Mesendoderm (in vitro differentiated cells): Measurements from ENCODE around the gene ALG14.
A peak's percentile ranks its signal among the peaks of the same experiment; 100 is the strongest.

Experiments used
- DNase-seq: peaks from one replicate; pipeline ENCODE4 v3.0.0; 2013
- H2AK5ac ChIP-seq: 2 replicates; pipeline ENCODE4 v1.6.1; 2013; ENCODE audit warnings: low read length, inconsistent platforms
- H2BK120ac ChIP-seq: 2 replicates; pipeline ENCODE4 v1.6.1; 2013; ENCODE audit warnings: low read depth, mild to moderate bottlenecking, low read length, moderate library complexity, mixed read lengths
- H2BK15ac ChIP-seq: replicated peaks from 2 replicates; pipeline ENCODE4 v1.6.1; 2013; ENCODE audit warnings: low read depth, mild to moderate bottlenecking, moderate library complexity
- H2BK5ac ChIP-seq: 2 replicates; pipeline ENCODE4 v1.6.1; 2013; ENCODE audit warnings: low read length, inconsistent platforms
- H3K18ac ChIP-seq: 2 replicates; pipeline ENCODE4 v1.6.1; 2013; ENCODE audit warnings: mild to moderate bottlenecking, low read length, mixed read lengths
- H3K23ac ChIP-seq: one replicate; pipeline ENCODE4 v1.6.1; 2013; ENCODE audit warnings: low read length
- H3K27ac ChIP-seq: 2 replicates; pipeline ENCODE4 v1.5.1; 2013; ENCODE audit warnings: low read depth, mild to moderate bottlenecking, inconsistent platforms, low read length, moderate library complexity
- H3K27me3 ChIP-seq: 2 replicates; pipeline ENCODE4 v1.6.1; 2013; ENCODE audit warnings: low read length, control low read depth, mild to moderate bottlenecking, inconsistent platforms; ENCODE audit not compliant: insufficient read depth, poor library complexity
- H3K36me3 ChIP-seq: 2 replicates; pipeline ENCODE4 v1.6.1; 2013; ENCODE audit warnings: low read length, inconsistent platforms; ENCODE audit not compliant: control insufficient read depth, insufficient read depth
- H3K4ac ChIP-seq: one replicate; pipeline ENCODE4 v1.6.1; 2013; ENCODE audit warnings: low read depth, mild to moderate bottlenecking, low read length, moderate library complexity
- H3K4me1 ChIP-seq: 2 replicates; pipeline ENCODE4 v1.6.1; 2013; ENCODE audit warnings: low read depth, low read length, inconsistent platforms; ENCODE audit not compliant: control insufficient read depth
- H3K4me2 ChIP-seq: 2 replicates; pipeline ENCODE4 v1.6.1; 2013; ENCODE audit warnings: low read length
- H3K4me3 ChIP-seq: 2 replicates; pipeline ENCODE4 v1.5.1; 2013; ENCODE audit warnings: mild to moderate bottlenecking, low read length
- H3K56ac ChIP-seq: one replicate; pipeline ENCODE4 v1.6.1; 2013; ENCODE audit warnings: low read length
- H3K79me1 ChIP-seq: 2 replicates; pipeline ENCODE4 v1.6.1; 2013; ENCODE audit warnings: low read length, inconsistent platforms
- H3K79me2 ChIP-seq: 2 replicates; pipeline ENCODE4 v1.6.1; 2013; ENCODE audit warnings: mild to moderate bottlenecking, low read length; ENCODE audit not compliant: control insufficient read depth, insufficient read depth
- H3K9ac ChIP-seq: 2 replicates; pipeline ENCODE4 v1.6.1; 2013; ENCODE audit warnings: low read length, inconsistent platforms
- H4K5ac ChIP-seq: one replicate; pipeline ENCODE4 v1.6.1; 2013; ENCODE audit warnings: low read length
- H4K8ac ChIP-seq: one replicate; pipeline ENCODE4 v1.6.1; 2013; ENCODE audit warnings: low read depth, mild to moderate bottlenecking, control low read depth, low read length, moderate library complexity
- WGBS: extraction: QIAGEN DNeasy Blood & Tissue Kit; methylation state at CpG from one replicate; pipeline ENCODE4 v1.1.7; 2013; ENCODE audit warnings: low lambda C conversion rate, missing lambda C conversion rate; ENCODE audit not compliant: insufficient coverage; ENCODE audit errors: extremely low coverage; 5-methylcytosine and 5-hydroxymethylcytosine counted together

The ALG14 gene

GRCh38 chr1:94935476-94935875 lies 137.3 kb downstream of the ALG14 start:
- no CpG with 5 or more reads among the region's 1 CpG for WGBS
- Histone ChIP-seq H3K4me2 (no peak overlapping the region), H3K4ac (no peak overlapping the region), H3K27me3 (no peaks in the 10 kb centered on the region), H4K5ac (no peak overlapping the region), H3K4me1 (peaks cover 2% of the 10 kb centered on the region), H2AK5ac (no peak overlapping the region), H3K4me3 (no peak overlapping the region), H3K79me2 (no peaks in the 10 kb centered on the region), H4K8ac (no peak overlapping the region), H3K27ac (no peak overlapping the region), H3K56ac (no peak overlapping the region), H2BK120ac (no peak overlapping the region), H3K18ac (no peak overlapping the region), H3K79me1 (no peaks in the 10 kb centered on the region), H2BK5ac (no peak overlapping the region), H3K23ac (no peak overlapping the region), H2BK15ac (no peak overlapping the region), H3K9ac (no peak overlapping the region), H3K36me3 (no peaks in the 10 kb centered on the region)
- no peak for DNase-seq

GRCh38 chr1:94935034-94935433 lies 137.7 kb downstream of the ALG14 start:
- no peak overlapping the region for H3K9ac ChIP-seq
- H3K27ac ChIP-seq = no peak overlapping the region

GRCh38 chr1:94934551-94934950 lies 138.2 kb downstream of the ALG14 start:
- Histone ChIP-seq H2BK15ac (no peak overlapping the region), H3K79me1 (peaks cover 2% of the 10 kb centered on the region), H3K4me3 (no peak overlapping the region), H2BK5ac (no peak overlapping the region), H2BK120ac (no peak overlapping the region), H3K18ac (no peak overlapping the region), H3K27ac (no peak overlapping the region), H3K79me2 (peaks cover under 1% of the 10 kb centered on the region), H3K4ac (no peak overlapping the region), H3K36me3 (no peaks in the 10 kb centered on the region), H4K8ac (no peak overlapping the region), H3K9ac (no peak overlapping the region), H3K4me2 (no peak overlapping the region), H4K5ac (no peak overlapping the region), H3K4me1 (peaks cover 6% of the 10 kb centered on the region), H2AK5ac (no peak overlapping the region), H3K27me3 (no peaks in the 10 kb centered on the region), H3K56ac (no peak overlapping the region), H3K23ac (no peak overlapping the region)
- WGBS = no CpG with 5 or more reads among the region's 2 CpGs
- no peak for DNase-seq

More at GRCh38 chr1:94935034-94935433, 137.7 kb downstream of the ALG14 start:
- no peaks in the 10 kb centered on the region for H3K27me3 ChIP-seq
- H2BK120ac ChIP-seq = no peak overlapping the region
- peaks cover 2% of the 10 kb centered on the region for H3K4me1 ChIP-seq
- no CpG with 5 or more reads among the region's 1 CpG for WGBS
- H3K4me2 ChIP-seq = no peak overlapping the region
- no peak overlapping the region for H2BK5ac ChIP-seq
- no peaks in the 10 kb centered on the region for H3K79me2 ChIP-seq
- H3K56ac ChIP-seq = no peak overlapping the region
- no peak overlapping the region for H3K4ac ChIP-seq
- no peaks in the 10 kb centered on the region for H3K36me3 ChIP-seq
- H2AK5ac ChIP-seq = no peak overlapping the region
- H3K23ac ChIP-seq = no peak overlapping the region
- no peak overlapping the region for H2BK15ac ChIP-seq
- no peaks in the 10 kb centered on the region for H3K79me1 ChIP-seq
- no peak for DNase-seq
- H3K4me3 ChIP-seq = no peak overlapping the region
- H3K18ac ChIP-seq = no peak overlapping the region
- H4K8ac ChIP-seq = no peak overlapping the region
- no peak overlapping the region for H4K5ac ChIP-seq

GRCh38 chr1:94931254-94931841 lies 141.4 kb downstream of the ALG14 start:
- H3K9ac ChIP-seq = no peak overlapping the region
- peaks cover 6% of the 10 kb centered on the region for H3K79me1 ChIP-seq
- H3K79me2 ChIP-seq = peaks cover 10% of the 10 kb centered on the region
- no peak overlapping the region for H2BK5ac ChIP-seq
- H3K56ac ChIP-seq = no peak overlapping the region
- H3K36me3 ChIP-seq = no peaks in the 10 kb centered on the region
- peaks cover 10% of the 10 kb centered on the region for H3K4me1 ChIP-seq
- no peak overlapping the region for H3K23ac ChIP-seq
- H3K27ac ChIP-seq = no peak overlapping the region
- no peak overlapping the region for H3K4me3 ChIP-seq
- WGBS = no CpG with 5 or more reads among the region's 7 CpGs
- no peak for DNase-seq
- H2BK120ac ChIP-seq = no peak overlapping the region
- no peak overlapping the region for H3K18ac ChIP-seq
- no peak overlapping the region for H3K4me2 ChIP-seq
- H3K4ac ChIP-seq = no peak overlapping the region
- H4K5ac ChIP-seq = no peak overlapping the region
- H3K27me3 ChIP-seq = no peaks in the 10 kb centered on the region
- H2BK15ac ChIP-seq = no peak overlapping the region
- H2AK5ac ChIP-seq = no peak overlapping the region
- H4K8ac ChIP-seq = no peak overlapping the region

GRCh38 chr1:94929351-94930217 lies 143.2 kb downstream of the ALG14 start:
- Histone ChIP-seq H3K36me3 (no peaks in the 10 kb centered on the region), H3K79me1 (peaks cover 6% of the 10 kb centered on the region), H3K9ac (peak overlapping the region; percentile 13), H2BK5ac (no peak overlapping the region), H3K27ac (no peak overlapping the region), H3K56ac (peak overlapping the region; percentile 54), H3K79me2 (peaks cover 25% of the 10 kb centered on the region), H3K27me3 (no peaks in the 10 kb centered on the region), H3K4me1 (peaks cover 10% of the 10 kb centered on the region), H2BK15ac (no peak overlapping the region), H2BK120ac (no peak overlapping the region), H3K4me2 (no peak overlapping the region), H4K8ac (no peak overlapping the region), H3K4me3 (no peak overlapping the region), H3K4ac (no peak overlapping the region), H4K5ac (no peak overlapping the region), H3K23ac (no peak overlapping the region), H2AK5ac (no peak overlapping the region), H3K18ac (no peak overlapping the region)
- peak; percentile 62 for DNase-seq
- WGBS = no CpG with 5 or more reads among the region's 11 CpGs
